GM19455 (cell line): ENCODE results near the gene RBM20.

ENCODE experiments used
- ATAC-seq: cut with Tn5 transposase; IDR thresholded peaks from one replicate; pipeline ENCODE4 v1.9.1; 2021; ENCODE audit not compliant: unreplicated experiment

RBM20 gene

DNA sequence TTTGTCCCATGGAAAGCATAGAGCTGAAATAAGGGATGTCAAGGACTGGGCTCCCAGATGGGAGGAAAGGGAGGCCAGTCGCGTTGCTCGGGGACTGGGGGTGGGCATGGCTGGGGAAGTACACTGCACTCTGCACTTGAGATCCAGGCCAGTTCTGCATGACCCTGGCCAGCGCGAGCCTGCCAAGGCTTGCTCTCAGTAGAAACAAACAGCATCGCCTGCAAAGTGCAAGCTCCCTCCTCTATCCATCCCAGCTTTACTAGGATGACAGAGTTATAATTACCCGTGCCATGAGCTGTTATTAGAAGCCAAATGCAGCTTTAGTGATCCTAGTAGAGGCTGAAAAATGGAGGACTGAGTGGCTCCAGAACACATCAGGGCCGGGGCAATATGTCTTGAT lies 183.7 kb downstream of the RBM20 start:
- ATAC-seq = no peak

DNA sequence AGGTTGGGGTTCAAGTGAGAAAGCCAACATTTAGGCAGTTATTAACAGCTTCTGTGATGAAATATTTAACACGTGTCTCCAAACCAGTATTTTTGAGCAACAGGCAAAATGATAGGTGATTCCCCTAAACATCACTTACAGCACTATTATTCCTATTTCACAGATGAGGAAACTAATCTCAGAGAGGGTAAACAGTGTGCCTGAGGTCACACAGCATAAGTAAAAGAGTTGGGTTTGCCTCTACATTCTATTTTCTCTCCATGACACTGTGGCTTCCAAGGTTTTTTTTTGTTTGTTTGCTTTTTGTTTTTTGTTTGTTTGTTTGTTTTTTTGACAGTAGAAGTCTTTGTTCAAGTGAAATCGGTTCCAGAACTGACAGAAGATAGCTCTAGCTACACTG lies 184.4 kb downstream of the RBM20 start:
- ATAC-seq = no peak

- ATAC-seq = no peak
These were observed 185.7 kb downstream of the RBM20 start for GRCh38 chr10:110829721-110830410.

- no peak for ATAC-seq
These were observed 189.3 kb downstream of the RBM20 start for GRCh38 chr10:110833234-110833940.

DNA sequence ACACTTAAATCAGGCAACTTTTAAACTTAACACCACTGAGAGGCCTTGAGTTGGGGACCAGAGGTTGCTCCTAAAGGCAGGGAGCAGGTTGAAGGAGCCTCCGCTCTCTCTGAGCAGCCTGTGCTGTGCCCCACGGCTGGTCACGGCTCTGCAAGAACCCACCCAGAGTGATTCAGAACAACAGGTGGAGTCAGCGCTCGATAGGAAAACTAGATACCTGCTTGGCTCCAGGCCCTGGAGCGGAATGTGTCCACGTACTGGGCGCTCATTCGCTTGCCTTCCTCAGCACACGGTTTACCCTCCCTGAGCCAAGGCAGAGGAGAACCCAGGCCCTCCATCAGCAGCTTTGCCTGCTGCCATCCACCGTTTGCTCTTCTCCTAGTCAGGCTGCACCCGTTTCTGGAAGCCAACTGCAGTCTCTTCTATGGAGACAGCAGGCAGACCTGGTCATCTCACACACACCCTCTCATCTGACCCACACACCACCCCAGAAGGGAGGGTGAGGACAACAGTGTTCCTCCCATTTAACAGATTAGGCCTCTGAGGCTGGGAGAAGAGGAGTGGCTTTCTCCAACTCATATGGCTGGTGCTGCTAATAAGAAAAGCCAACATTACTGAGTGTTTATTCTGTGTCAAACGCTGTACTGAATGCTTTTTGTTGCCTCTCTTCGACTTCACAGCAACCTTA lies 189.9 kb downstream of the RBM20 start:
- no peak for ATAC-seq

GRCh38 chr10:110834629-110835301 lies 190.6 kb downstream of the RBM20 start:
- no peak for ATAC-seq

- no peak for ATAC-seq
These were observed 191.7 kb downstream of the RBM20 start for GRCh38 chr10:110835841-110836240.

DNA sequence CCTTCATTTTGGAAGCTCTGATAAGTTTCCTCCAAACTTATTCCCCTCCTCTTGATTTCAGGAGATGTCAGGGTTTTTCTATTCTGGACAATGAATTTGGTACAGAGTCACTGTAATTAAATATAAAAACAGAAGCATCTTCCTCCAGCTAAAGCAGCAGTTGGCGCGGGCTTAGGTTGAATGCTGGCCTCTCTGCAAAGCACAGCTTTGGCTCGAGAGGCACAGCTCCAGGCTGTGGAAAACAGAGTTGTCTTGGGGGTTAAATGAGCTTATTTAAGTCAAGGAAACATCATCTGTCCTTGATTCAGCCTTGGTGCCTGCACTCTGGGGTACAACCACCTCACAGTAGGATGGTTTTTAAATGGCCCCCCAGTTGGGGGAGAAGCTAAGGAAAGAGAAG lies 192.6 kb downstream of the RBM20 start:
- ATAC-seq = no peak

GRCh38 chr10:110837418-110838171 lies 193.5 kb downstream of the RBM20 start:
- no peak for ATAC-seq

GRCh38 chr10:110840225-110840922 lies 196.2 kb downstream of the RBM20 start:
- no peak for ATAC-seq

DNA sequence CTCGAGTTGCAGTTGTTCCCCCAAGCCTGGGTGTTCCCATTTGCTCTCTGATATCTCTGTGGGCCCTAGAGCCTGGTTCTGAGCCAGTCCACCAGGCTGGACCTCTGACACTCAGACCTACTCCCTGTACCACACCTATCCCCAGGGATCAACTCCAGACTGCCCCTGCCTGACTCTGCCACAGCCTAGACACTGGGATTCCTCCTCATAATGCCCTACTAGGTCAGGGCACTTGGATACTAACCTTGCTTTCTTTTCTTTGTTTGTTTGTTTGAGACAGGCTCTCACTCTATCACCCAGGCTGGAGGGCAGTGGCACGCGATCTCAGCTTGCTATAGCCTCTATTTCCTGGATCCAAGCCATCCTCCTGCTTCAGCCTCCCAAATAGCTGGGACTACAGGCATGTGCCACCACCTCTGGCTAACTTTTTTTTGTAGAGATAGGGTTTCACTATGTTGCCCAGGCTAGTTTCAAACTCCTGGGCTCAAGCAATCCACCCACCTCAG lies 196.8 kb downstream of the RBM20 start:
- ATAC-seq = no peak

GRCh38 chr10:110841767-110842267 lies 197.7 kb downstream of the RBM20 start:
- peak; percentile 69 for ATAC-seq

- ATAC-seq = peak; percentile 7
These were observed 198.3 kb downstream of the RBM20 start for GRCh38 chr10:110842326-110842904.

DNA sequence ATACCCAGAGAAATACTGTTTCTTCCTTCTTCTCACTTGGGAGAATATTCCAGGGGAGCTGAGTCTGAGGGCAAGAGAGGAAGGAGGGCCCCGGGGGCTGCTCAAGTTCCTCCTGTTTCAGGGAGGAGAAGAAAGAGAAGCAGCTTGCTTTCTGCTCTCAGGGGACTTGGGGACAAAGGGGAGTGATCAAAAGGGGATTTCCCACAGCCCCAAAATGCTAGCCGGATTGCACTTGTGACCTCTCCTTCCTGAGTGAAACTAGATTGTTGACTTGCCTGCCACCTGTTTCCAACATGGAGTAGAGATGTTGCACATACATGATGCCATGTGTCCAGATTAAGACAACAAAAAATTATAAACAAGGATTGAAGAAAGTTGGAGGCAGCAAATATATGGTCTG lies 198.9 kb downstream of the RBM20 start:
- peak; percentile 75 for ATAC-seq

- no peak for ATAC-seq
These were observed 199.9 kb downstream of the RBM20 start for GRCh38 chr10:110843796-110844616.

GRCh38 chr10:110844617-110844881 lies 200.4 kb downstream of the RBM20 start:
- ATAC-seq = no peak

DNA sequence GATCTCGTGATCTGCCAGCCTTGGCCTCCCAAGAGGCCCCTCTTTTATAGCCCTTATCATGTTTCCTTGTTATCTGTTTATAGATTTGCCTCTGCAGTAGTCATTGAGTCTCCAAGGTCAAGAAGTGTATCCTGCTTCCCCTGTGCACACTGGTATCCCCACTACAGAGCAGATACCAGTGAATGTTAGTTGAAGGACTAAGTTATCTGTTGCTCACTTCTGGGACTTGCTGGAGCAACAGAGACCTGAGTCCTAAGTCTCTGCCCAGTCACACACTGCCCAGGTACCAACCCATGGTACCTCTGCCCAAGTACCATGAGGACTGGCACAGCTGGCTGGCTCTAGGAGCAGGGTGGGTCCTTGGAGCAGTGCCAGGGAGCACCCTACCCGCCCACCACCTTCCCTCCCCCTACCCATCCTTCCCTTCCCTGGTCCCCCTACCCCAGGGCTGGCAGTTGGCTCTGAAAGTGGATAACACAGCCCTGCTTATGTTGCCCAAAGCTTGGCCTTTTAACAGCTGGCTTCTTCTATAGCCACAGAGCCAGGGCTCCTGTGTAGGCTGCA lies 201.1 kb downstream of the RBM20 start:
- no peak for ATAC-seq

DNA sequence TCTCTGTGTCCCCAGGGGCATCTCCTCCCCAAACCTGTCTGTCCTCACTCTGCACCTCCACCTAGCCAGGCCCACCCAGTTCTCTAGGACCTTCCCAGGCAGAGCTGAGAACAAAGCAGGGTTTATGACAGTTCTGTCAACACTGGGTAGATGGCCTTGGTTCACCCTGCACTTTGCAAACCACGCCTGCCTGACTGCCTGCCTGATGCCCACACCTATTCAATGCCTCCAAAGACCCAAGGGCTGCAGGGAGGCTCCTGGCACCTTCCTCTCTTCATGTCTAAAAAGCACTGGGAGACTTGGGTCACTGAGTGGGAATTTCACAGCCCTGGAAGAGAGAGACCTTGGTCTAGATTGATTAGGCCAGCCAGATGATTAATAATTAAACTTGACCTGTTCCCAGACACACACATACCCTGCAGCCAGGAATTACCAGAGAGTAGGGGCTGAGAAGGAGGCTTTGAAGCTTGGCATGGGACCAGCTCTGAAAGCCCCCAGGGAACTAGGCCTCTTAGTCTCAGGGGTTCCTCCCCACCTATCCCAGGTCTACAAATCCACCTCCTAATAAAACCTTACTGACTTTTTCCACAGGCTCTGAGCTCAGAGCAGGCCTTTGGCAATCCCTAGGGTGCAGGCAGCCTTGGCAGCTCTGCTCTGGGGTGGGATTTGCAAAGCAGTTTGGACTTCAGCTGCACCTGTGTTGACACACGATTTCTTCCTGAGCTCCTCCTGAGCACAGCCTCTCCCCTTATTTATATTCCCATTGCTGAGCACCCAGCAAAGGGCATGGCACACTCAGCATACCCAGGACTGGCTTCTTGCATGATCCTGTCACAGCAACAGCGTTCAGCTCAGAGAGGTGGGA lies 201.9 kb downstream of the RBM20 start:
- no peak for ATAC-seq
